ENCODE results near the gene CTSS.

Gene CTSS

DNA sequence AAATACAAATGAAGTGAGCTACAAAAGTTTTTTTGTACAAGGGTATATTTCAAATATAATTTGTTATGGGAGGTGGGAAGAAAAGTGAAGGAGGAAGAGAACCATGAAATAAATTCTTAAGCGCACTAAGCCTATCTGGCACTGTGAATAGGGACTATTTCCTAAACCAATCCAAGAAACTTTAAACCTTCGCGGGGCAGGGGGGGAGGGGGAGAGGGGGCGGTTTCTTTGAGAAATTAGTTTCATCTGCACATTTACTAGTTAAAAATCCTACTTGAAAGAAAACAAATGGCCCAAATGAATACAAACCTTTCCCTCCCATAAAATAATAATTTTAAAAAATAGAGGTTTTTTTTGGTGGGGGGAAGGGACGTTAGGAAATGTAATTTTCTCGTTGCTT, 69.0 kb downstream of the CTSS start:
- no peak for DNase-seq

DNA sequence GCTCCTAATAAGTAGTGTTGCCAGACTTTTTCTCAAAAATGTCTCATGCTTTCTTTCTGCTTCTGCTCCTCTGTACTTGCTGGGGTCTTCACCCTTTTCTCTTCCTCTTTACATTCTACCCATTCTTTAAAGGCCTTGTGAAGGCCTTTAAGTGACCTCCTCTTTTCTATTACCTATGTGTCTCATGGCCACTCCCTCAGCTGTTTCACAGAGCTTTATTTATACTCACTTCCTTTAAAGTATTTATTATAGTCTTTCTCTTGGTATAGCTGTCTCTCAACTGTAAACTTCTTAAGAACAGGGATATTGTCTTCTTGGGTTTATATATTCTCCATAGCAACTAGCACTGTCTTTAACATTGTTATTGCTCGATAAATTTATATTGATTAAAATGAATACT, 69.4 kb downstream of the CTSS start:
- DNase-seq, result no peak

DNA sequence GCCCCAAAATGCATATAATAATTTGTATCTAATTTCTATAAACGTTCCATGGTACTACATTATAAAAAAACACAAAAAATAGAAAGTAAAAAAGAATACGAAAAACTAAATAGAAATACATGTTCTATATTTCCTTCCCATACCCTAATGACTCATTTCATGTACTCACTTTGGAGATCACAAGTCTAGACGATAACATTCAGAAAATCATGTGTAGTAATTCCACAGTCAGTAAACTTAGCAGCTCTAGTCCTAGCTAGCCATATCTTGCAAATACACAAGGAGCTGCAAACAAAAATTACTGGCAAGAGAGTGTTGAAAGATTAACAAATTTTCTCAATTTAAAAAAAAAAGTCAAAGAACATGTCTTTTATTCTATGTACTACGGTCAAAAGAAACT, 70.0 kb downstream of the CTSS start:
- no peak for DNase-seq

DNA sequence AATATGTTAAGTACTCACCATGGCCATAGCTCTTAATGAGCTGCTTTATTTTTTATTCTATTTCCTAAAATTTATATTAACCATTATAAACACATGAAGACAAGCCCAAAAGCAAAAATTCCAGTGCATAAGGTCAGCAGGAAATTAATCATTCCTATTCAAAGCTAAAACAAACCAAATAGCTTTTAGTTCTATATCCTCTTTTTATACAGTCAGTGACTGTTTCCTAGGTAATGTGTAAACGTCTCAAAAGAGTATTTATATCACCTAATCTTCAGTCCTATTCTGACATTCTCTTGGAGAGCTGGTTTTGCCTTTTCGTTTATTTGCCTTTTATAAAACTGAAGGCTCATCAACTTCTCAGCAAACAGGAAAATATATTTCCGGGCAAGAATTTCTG, 72.9 kb downstream of the CTSS start:
- no peak for DNase-seq

DNA sequence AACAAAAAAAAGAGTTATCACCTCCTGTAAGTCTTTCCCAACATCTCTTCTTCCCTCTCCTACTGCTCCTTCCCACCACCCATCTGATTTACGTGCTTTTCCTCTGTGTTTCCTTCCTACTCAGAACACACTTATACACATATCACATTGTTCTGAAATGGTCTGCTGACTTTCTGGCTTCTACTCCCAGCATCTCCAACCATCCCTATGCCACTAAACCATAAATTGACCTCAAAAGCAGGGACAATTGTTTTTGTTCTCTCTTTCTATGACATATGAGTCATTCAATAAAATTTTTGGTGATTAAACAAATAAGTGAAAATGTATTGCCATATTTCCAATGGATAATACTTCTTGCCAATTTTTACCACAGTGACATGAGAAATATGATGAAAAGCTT, 76.8 kb downstream of the CTSS start:
- DNase-seq, result no peak

DNA sequence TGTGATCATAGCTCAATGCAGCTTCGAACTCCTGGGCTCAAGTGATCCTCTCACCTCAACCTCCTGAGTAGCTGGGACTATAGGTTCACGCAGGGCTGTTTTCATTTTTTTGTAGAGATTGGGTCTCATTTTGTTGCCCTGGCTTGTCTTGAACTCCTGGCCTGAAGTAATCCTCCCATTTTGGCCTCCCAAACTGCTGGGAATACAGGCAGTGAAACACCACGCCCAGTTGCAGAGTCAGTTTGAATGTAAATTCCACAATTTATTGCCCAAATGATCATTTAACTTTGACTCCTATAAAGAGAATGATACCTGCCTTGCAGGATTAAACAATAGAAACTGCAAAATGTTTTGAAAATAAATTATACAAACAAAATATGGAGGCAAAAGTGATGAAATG, 79.3 kb downstream of the CTSS start:
- no peak for DNase-seq

DNA sequence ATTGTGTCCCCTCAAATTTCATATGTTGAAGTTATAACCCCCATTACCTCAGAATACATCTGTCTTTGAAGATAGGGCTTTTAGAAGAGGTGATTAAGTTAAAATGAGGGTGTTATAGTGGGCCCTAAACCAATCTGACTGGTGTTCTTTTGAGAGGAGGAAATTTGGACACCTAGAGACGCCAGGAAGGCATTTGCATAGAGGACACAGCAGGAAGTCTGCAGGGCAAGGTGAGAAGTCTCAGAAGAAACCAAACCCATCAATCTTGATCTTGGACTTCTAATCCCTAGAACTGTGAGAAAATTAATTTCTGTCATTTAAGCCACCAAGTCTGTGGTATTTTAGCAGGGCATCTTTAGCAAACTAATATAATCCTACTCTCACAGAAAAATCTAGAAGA, 81.7 kb downstream of the CTSS start:
- no peak for DNase-seq
